B cell (primary cell): ENCODE results near the gene IRF2BPL. TPM values are rescaled to one million over a fixed set of nuclear protein-coding genes. Genes with fewer than 3 reads are reported as not detected.

ENCODE experiments used
- ATAC-seq: fragments of 200-7000 bp; cut with Tn5 transposase; one replicate; pipeline ENCODE4 v1.10.0; 2021; ENCODE audit warnings: low read depth, mild to moderate bottlenecking, moderate number of reproducible peaks, moderate library complexity
- CTCF ChIA-PET: fragments of 350-600 bp; sonication (Branson Sonifier 250); formaldehyde crosslinking; loops from one replicate; lab custom pipeline; 2021; ENCODE audit warnings: antibody characterized with exemption, inconsistent platforms; lab: Charles Lee
- POLR2A ChIA-PET: fragments of 350-600 bp; sonication (Branson Sonifier 250); formaldehyde crosslinking; loops from one replicate; lab custom pipeline; 2021; ENCODE audit warnings: antibody characterized with exemption; lab: Charles Lee
- DNase-seq: peaks from one replicate; pipeline ENCODE4 v3.0.0; 2013
- H2AFZ ChIP-seq: 2 replicates; pipeline ENCODE4 v1.6.1; 2012; ENCODE audit warnings: mild to moderate bottlenecking, low read depth, low read length; ENCODE audit not compliant: insufficient read depth, poor library complexity, severe bottlenecking
- H3K27ac ChIP-seq, 2 donors: 1 replicate in 1 of 2; 2 replicates in 1 of 2; pipeline ENCODE4 v1.5.1; 2012 to 2013; ENCODE audit warnings: low read length in 2 of 2, mild to moderate bottlenecking in 2 of 2, moderate library complexity in 1 of 2
- H3K27me3 ChIP-seq, 4 experiments: fragments of 200-600 bp in 1 of 4; sonication (generic) in 1 of 4; replicated peaks in 1 of 4; 1 replicate in 2 of 4; 2 replicates in 2 of 4; pipeline versions ENCODE4 v1.6.1 to v1.7.0; 2013 to 2016; ENCODE audit warnings: low read length in 3 of 4, mild to moderate bottlenecking in 2 of 4, mixed read lengths in 1 of 4, moderate library complexity in 1 of 4; ENCODE audit not compliant: insufficient read depth in 4 of 4, control insufficient read depth in 3 of 4; ENCODE audit errors: control extremely low read depth in 1 of 4
- H3K36me3 ChIP-seq, 2 experiments: replicated peaks in 1 of 2; 1 replicate in 1 of 2; 2 replicates in 1 of 2; pipeline versions ENCODE4 v1.6.1 to v1.7.1; 2013; ENCODE audit warnings: low read length in 1 of 2; ENCODE audit not compliant: insufficient read depth in 2 of 2, control insufficient read depth in 1 of 2; ENCODE audit errors: control extremely low read depth in 1 of 2, extremely low read depth in 1 of 2
- H3K4me1 ChIP-seq, 2 donors: fragments of 200-600 bp in 1 of 2; sonication (generic) in 1 of 2; 1 replicate in 1 of 2; 2 replicates in 1 of 2; pipeline versions ENCODE4 v1.5.1 to v1.6.1; 2013 to 2017; ENCODE audit warnings: low read length in 2 of 2; ENCODE audit not compliant: control insufficient read depth in 2 of 2, insufficient read depth in 2 of 2
- H3K4me2 ChIP-seq: replicated peaks from 2 replicates; pipeline ENCODE3; 2012; ENCODE audit warnings: mild to moderate bottlenecking, low read depth, low read length; ENCODE audit not compliant: poor library complexity, severe bottlenecking
- H3K4me3 ChIP-seq, 5 experiments: fragments of 200-600 bp in 1 of 5; sonication (generic) in 1 of 5; 1 replicate in 3 of 5; 2 replicates in 2 of 5; pipeline versions ENCODE4 v1.5.1 to v1.7.0; 2011 to 2016; ENCODE audit warnings: low read length in 4 of 5, mild to moderate bottlenecking in 4 of 5, low read depth in 2 of 5, control low read depth in 1 of 5, moderate library complexity in 1 of 5; ENCODE audit not compliant: insufficient read depth in 1 of 5; ENCODE audit errors: control extremely low read depth in 1 of 5, extremely low read depth in 1 of 5
- H3K79me2 ChIP-seq: fragments of 200-600 bp; sonication (generic); one replicate; pipeline ENCODE4 v1.6.0; 2016; ENCODE audit warnings: low read length; ENCODE audit not compliant: control insufficient read depth, insufficient read depth
- H3K9ac ChIP-seq: fragments of 200-600 bp; sonication (generic); 2 replicates; pipeline ENCODE4 v1.6.1; 2017; ENCODE audit warnings: mild to moderate bottlenecking, low read length, moderate library complexity
- H3K9me3 ChIP-seq, 3 donors: one replicate each; pipeline versions ENCODE4 v1.6.1 to v1.7.1; 2013; ENCODE audit warnings: low read length in 2 of 3; ENCODE audit not compliant: control insufficient read depth in 2 of 3, insufficient read depth in 1 of 3; ENCODE audit errors: control extremely low read depth in 1 of 3
- H4K20me1 ChIP-seq: 2 replicates; pipeline ENCODE4 v1.6.0; 2012; ENCODE audit warnings: mild to moderate bottlenecking, low read length; ENCODE audit not compliant: insufficient read depth, control insufficient read depth, poor library complexity, severe bottlenecking
- H3K27ac Mint-ChIP-seq: one replicate; pipeline ENCODE4 v1.8.0; 2021; ENCODE audit warnings: mixed read lengths
- H3K27me3 Mint-ChIP-seq: one replicate; pipeline ENCODE4 v1.8.0; 2021; ENCODE audit warnings: mixed read lengths
- H3K4me1 Mint-ChIP-seq: one replicate; pipeline ENCODE4 v1.8.0; 2021; ENCODE audit warnings: mixed read lengths
- H3K4me3 Mint-ChIP-seq: one replicate; pipeline ENCODE4 v1.8.0; 2021; ENCODE audit warnings: mixed read lengths
- H3K9me3 Mint-ChIP-seq: one replicate; pipeline ENCODE4 v1.8.0; 2022; ENCODE audit warnings: mixed read lengths; ENCODE audit not compliant: insufficient read depth
- EZH2 ChIP-seq: IDR thresholded peaks from 2 replicates; pipeline ENCODE4 v1.6.1; 2012; ENCODE audit warnings: borderline replicate concordance, low read depth, mild to moderate bottlenecking, moderate library complexity, low read length; ENCODE audit not compliant: insufficient read depth, poor library complexity, severe bottlenecking
- WGBS: methylation state at CpG from one replicate; pipeline ENCODE4 v1.1.5; 2013; ENCODE audit warnings: missing lambda C conversion rate; ENCODE audit not compliant: insufficient coverage; 5-methylcytosine and 5-hydroxymethylcytosine counted together
- intact Hi-C: fragments of 100-400 bp; cut with micrococcal nuclease; formaldehyde crosslinking; loops from one replicate; pipeline ENCODE4 v1.10.0; 2022
- polyA plus RNA-seq: library from polyadenylated mRNA; depleted of rRNA; stranded (reverse); fragments of >200 nt; gene quantifications from 2 replicates; pipeline ENCODE4 v1.2.3, GENCODE V29; 2012
- total RNA-seq, 2 donors: library from RNA; stranded (reverse); fragments of 120-200 nt in 1 of 2; gene quantifications; 1 replicate in 1 of 2; 2 replicates in 1 of 2; pipeline versions ENCODE4 v1.2.3 to v1.2.4, GENCODE V29; 2013 to 2022
- TF ChIP-seq, protein P1 (sequence below): fragments of 200-600 bp; IDR thresholded peaks from one replicate; pipeline ENCODE4 v1.8.0; 2022; ENCODE audit warnings: antibody characterized with exemption, mild to moderate bottlenecking

IRF2BPL gene
- total and polyA plus RNA-seq, 2 donors (not counting 1 experiment from before 2014, with no cell fraction given) = 27.9 to 34.0 TPM

DNA sequence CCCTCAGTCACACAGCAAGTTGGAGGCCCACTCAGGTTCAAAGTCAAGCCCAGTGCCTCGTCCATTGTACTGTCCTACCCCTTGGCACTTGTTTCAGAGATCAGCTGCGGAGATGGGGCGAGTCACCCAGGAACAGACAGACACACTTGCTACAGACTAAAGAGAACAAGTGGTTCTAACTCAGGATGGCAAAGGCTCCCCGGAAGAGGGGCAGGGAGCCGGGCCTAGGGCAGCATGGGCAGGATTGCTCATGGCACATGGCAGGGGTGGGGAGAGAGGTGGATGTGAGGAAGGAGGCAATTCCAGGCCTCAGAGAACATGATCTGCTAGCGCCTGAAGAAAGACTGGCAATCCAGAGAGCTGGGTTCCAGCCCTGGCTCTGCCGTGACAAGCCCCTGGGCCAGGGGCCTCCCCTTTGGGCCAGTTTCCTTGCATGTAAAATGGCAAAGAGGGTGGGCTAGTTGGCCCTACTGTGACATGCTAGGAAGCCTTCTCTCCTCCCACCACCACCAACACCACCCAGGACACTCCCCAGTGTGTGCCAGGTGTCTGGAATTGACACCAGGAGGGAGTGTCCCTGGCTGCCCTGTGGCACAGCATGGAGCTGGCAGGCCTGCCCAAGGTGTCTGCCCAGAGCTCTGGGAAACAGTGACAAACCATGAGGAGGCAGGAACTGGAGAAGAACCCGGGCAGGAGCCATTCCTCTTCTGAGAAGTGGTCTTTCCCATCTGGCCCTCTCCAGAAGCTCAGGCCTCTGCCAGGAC, 24.0 kb upstream of the IRF2BPL start:
- no peak overlapping the region for H3K9ac ChIP-seq
- ATAC-seq = no peak
- ChIA-PET CTCF (interaction anchor here (0.6 to 12.6 kb wide), 25 partner anchors 9 to 180 kb away, joined by 3 to 194 read pairs (median 8); partner anchors contain the start of gene IRF2BPL), POLR2A (interaction anchor here (0.6 to 1.4 kb wide), 2 partner anchors 25 to 148 kb away, joined by 5 to 7 read pairs; no protein-coding TSS in a partner anchor)
- TF ChIP-seq, protein P1, sequence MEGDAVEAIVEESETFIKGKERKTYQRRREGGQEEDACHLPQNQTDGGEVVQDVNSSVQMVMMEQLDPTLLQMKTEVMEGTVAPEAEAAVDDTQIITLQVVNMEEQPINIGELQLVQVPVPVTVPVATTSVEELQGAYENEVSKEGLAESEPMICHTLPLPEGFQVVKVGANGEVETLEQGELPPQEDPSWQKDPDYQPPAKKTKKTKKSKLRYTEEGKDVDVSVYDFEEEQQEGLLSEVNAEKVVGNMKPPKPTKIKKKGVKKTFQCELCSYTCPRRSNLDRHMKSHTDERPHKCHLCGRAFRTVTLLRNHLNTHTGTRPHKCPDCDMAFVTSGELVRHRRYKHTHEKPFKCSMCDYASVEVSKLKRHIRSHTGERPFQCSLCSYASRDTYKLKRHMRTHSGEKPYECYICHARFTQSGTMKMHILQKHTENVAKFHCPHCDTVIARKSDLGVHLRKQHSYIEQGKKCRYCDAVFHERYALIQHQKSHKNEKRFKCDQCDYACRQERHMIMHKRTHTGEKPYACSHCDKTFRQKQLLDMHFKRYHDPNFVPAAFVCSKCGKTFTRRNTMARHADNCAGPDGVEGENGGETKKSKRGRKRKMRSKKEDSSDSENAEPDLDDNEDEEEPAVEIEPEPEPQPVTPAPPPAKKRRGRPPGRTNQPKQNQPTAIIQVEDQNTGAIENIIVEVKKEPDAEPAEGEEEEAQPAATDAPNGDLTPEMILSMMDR = no peak
- no peak for TF ChIP-seq EZH2
- Mint-ChIP-seq H3K27ac (no peak overlapping the region), H3K27me3 (no peaks in the 10 kb centered on the region), H3K4me1 (peaks cover 7% of the 10 kb centered on the region), H3K4me3 (no peak overlapping the region), H3K9me3 (no peaks in the 10 kb centered on the region)
- H3K4me3 ChIP-seq = no peak overlapping the region
- H3K4me2 ChIP-seq = peak overlapping the region; percentile 36
- no peaks in the 10 kb centered on the region for H3K79me2 ChIP-seq
- H2AFZ ChIP-seq = no peak overlapping the region
- H3K27ac ChIP-seq = no peak overlapping the region
- peaks cover 0 to 8% (median 0%) of the 10 kb centered on the region in 3 donors for H3K9me3 ChIP-seq
- H3K4me1 ChIP-seq = peaks cover 11 to 15% of the 10 kb centered on the region in 2 donors
- DNase-seq = no peak
- intact Hi-C loops = loop anchor here (1.0 kb wide), 8 partner anchors 16 to 180 kb away; no protein-coding TSS in a partner anchor
- H4K20me1 ChIP-seq = no peaks in the 10 kb centered on the region
- no peaks in the 10 kb centered on the region for H3K36me3 ChIP-seq
- no peaks in the 10 kb centered on the region for H3K27me3 ChIP-seq
- 88% methylated on average over 7 of the region's 8 CpGs for WGBS

GRCh38 chr14:77051116-77051515, 22.6 kb upstream of the IRF2BPL start:
- Histone ChIP-seq H3K4me2 (no peak overlapping the region), H3K27ac (no peak overlapping the region), H3K79me2 (no peaks in the 10 kb centered on the region), H3K9me3 (peaks cover 0 to 3% (median 0%) of the 10 kb centered on the region in 3 donors), H3K27me3 (no peaks in the 10 kb centered on the region), H3K36me3 (no peaks in the 10 kb centered on the region), H3K4me3 (no peak overlapping the region), H3K4me1 (peaks cover 11 to 15% of the 10 kb centered on the region in 2 donors), H4K20me1 (no peaks in the 10 kb centered on the region), H2AFZ (no peak overlapping the region), H3K9ac (no peak overlapping the region)
- 87% methylated on average over 11 of the region's 11 CpGs for WGBS
- POLR2A ChIA-PET = interaction anchor here (0.6 kb wide), 2 partner anchors 10 to 21 kb away, joined by 5 to 8 read pairs; no protein-coding TSS in a partner anchor
- Mint-ChIP-seq H3K27ac (no peak overlapping the region), H3K27me3 (no peaks in the 10 kb centered on the region), H3K4me3 (no peak overlapping the region), H3K9me3 (no peaks in the 10 kb centered on the region), H3K4me1 (peaks cover 7% of the 10 kb centered on the region)
- no peak for ATAC-seq
- no peak for DNase-seq
- CTCF ChIA-PET = interaction anchor here (0.5 to 12.6 kb wide), 16 partner anchors 10 to 666 kb away, joined by 3 to 194 read pairs (median 4); partner anchors contain the start of gene IRF2BPL
- intact Hi-C loops = no loop called here
- TF ChIP-seq, protein P1 = no peak
- no peak for TF ChIP-seq EZH2
